Vagina (tissue), 2 donors: ENCODE measurements around the gene MBD4.

Experiments
- POLR2A ChIP-seq, 2 donors: fragments of 450-650 bp; IDR thresholded peaks; one replicate each; pipeline ENCODE4 v1.6.1; 2017; ENCODE audit warnings: antibody characterized with exemption in 2 of 2, mild to moderate bottlenecking in 2 of 2, moderate library complexity in 2 of 2
- POLR2AphosphoS5 ChIP-seq, 2 donors: sonication (generic); formaldehyde crosslinking; IDR thresholded peaks; one replicate each; pipeline ENCODE4 v1.9.0; 2017; ENCODE audit warnings: antibody characterized with exemption in 2 of 2, mild to moderate bottlenecking in 2 of 2, low read depth in 1 of 2; ENCODE audit not compliant: insufficient read depth in 1 of 2

GRCh38 chr3:129485721-129486663 lies 46.2 kb upstream of the MBD4 start:
- TF ChIP-seq POLR2AphosphoS5 (IDR thresholded peaks at IDR 0.05; ENCODE audit: insufficient read depth in 1 of 2, low read depth in 1 of 2) (peak; percentile 69 to 82), POLR2A (IDR thresholded peaks at IDR 0.05) (no peak)
